HUDEP-2 (cell line): ENCODE data around the gene SULF2.

Source experiments
- DNase-seq, 76 experiments: peaks; one replicate each; lab custom pipeline; 2025; ENCODE audit not compliant: unreplicated experiment in 76 of 76; lab: John Stamatoyannopoulos, UW

The SULF2 gene

DNA sequence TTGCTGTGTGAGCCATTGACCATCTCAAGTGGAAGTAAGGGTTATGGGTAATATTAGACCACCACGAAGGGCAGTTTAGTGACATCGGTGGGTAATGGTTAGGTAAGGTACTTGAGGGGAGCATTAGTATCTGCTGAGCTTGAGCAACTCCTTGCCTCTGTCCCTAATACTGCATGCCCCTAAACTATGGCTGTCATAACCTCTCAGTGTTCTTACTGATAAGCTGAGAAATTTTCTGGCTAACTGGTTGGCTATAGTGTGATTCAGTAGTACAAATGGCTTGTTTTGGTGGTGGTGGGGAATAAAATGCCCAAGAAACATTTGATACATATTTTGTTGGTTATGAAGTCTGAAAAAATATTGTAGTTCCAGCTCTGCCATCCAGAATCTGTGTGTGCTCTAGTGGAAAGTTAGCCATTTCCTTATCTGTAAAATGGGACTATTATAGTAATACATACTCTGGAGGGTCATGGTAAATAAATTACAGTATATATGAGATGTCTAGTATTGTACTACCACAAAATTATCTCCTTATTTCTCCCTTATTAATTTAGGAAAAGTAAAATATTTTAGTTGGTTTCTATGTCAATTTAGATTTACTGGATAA lies 170.5 kb downstream of the SULF2 start:
- no peak for DNase-seq

GRCh38 chr20:47612670-47613069 lies 172.6 kb downstream of the SULF2 start:
- no peak for DNase-seq

DNA sequence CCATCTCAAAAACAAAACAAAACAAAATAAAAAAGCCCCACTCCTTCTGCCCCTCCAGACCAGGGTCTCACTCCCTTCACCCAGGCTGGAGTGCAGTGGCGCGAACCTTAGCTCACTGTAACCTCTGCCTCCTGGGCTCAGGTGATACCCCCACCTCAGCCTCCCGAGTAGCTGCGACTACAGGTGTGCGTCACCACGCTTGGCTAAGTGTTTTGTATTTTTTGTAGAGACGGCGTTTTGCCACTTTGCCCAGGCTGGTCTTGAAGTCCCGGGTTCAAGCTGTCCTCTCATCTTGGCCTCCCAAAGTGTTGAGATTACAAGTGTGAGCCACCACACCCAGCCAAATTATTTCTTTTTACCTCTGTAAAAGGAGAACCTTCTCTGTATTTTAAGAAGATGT lies 173.5 kb downstream of the SULF2 start:
- no peak for DNase-seq

- no peak for DNase-seq
These were observed 174.4 kb downstream of the SULF2 start for GRCh38 chr20:47610945-47611250.

DNA sequence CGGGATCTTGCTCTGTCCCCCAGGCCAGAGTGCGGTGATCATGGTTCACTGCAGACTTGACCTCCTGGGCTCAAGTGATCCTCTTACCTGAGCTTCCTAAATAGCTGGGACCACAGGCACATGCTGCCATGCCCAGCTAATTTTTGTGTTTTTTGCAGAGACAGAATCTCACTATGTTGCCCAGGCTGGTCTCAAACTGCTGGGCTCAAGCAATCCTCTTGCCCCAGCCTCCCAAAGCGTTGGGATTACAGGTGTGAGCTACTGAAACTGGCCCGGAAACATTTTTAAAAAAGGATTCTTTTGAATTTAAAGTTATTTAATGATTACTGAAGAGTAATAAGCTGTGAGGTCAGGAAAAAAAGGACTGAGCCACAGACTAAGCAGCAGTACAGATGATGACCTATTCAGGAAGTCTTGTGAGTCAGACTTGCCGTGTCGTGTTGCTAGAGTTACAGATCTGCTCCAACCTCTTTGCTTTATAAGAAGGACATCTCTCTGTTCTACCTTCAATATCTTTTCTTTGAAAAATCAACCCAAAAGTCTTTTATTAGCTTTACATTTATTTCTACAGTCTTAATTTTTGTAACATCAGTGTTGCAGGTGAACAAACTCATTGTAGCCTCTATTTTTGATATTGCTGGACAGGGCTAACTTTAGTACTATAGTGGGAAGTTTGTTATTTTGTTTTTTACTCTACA lies 174.9 kb downstream of the SULF2 start:
- DNase-seq, result peak in 12 of 76 experiments; percentile 2 to 58 (median 12)

- no peak for DNase-seq
These were observed 176.3 kb downstream of the SULF2 start for GRCh38 chr20:47609001-47609400.
